HG02610 (cell line): Measurements from ENCODE around the gene GLOD4.
"Not testable (repeated sequence)": the region's sequence is repeated elsewhere in the genome, so short reads cannot be mapped to it uniquely, and the experiment has no call there.

Experiments used
- ATAC-seq: cut with Tn5 transposase; IDR thresholded peaks from one replicate; pipeline ENCODE4 v1.9.1; 2021; ENCODE audit warnings: mild to moderate bottlenecking, moderate library complexity; ENCODE audit not compliant: unreplicated experiment

GLOD4 gene

GRCh38 chr17:778096-778495 is 4.0 kb downstream of the GLOD4 start:
- ATAC-seq, result no peak

- ATAC-seq, result no peak
Observed at GRCh38 chr17:774313-774584, 7.8 kb downstream of the GLOD4 start.

GRCh38 chr17:773467-774312 is 8.4 kb downstream of the GLOD4 start:
- ATAC-seq, result no peak

DNA sequence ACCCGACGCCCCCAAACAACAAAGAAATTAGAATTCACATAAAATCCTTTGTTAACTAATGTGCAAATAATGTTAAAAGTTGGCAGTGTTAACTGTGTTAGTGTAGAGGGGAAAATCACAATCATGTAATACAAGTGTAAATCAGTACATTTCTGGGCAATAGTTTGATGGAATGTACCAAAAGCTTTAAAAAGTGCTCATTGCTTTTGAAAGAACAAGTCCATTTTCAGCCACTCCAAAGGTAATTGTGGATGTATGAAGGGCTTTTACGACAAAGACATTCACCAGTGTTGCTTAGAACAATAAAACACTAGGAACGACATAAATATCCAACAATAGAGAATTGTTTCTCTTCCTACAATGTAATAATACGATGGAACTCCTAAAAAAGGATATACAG is 9.1 kb downstream of the GLOD4 start:
- no peak for ATAC-seq

DNA sequence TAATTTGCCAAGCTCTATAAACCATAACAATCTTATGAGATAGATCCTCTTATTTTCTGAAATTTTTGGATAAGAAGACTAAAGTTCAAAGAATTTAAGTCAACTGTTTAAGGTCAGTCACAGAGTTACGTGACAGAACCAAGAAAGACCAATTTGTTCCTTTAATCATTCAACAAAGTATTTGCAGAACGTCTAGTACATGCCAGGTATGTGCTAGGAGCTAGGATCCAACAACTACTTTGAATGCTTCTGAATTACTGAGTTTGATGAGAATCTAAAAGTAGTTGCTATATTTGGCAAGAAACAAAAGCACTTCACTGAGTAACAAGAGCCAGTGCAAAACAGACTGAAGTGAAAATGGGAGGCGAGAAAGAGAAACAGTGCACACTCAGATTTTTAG is 15.0 kb downstream of the GLOD4 start:
- no peak for ATAC-seq

DNA sequence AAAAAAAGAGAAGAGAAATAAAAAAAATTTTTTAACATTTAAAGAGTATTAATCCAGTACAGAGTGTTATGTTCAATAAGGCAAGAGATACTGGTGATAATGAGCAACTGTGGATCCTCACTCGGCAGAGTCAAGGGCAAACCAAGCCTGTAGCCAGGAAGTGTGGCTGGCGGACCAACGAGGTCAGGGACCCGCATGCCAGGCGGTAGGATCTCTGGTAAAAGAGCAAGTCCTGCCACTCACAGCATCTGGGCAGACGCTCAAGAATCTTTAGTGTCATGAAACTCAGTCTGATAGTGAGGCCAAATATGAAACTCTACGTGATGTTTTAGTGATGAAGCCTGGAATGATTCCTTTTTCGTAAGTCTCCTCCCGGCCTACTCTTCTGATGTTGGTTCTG is 21.7 kb downstream of the GLOD4 start:
- ATAC-seq, result no peak

- no peak for ATAC-seq
Observed at GRCh38 chr17:759964-760363, 22.1 kb downstream of the GLOD4 start.

GRCh38 chr17:756010-756567 is 26.0 kb downstream of the GLOD4 start:
- not testable (repeated sequence) for ATAC-seq

DNA sequence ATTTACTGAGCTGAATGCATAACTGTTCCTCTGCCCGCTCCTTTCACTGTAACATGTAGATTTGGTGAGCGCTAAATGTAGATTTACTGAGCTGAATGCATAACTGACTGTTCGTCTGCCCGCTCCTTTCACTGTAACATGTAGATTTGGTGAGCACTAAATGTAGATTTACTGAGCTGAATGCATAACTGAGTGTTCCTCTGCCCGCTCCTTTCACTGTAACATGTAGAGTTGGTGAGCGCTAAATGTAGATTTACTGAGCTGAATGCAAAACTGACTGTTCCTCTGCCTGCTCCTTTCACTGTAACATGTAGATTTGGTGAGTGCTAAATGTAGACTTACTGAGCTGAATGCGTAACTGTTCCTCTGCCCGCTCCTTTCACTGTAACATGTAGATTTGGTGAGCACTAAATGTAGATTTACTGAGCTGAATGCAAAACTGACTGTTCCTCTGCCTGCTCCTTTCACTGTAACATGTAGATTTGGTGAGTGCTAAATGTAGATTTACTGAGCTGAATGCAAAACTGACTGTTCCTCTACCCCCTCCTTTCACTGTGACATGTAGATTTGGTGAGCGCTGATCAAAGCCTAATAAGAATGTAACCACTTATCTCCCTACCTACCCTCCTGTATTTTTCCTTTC is 26.6 kb downstream of the GLOD4 start:
- not testable (repeated sequence) for ATAC-seq

GRCh38 chr17:753418-753817 is 28.7 kb downstream of the GLOD4 start:
- no peak for ATAC-seq

- no peak for ATAC-seq
Observed at GRCh38 chr17:752620-753219, 29.4 kb downstream of the GLOD4 start.

DNA sequence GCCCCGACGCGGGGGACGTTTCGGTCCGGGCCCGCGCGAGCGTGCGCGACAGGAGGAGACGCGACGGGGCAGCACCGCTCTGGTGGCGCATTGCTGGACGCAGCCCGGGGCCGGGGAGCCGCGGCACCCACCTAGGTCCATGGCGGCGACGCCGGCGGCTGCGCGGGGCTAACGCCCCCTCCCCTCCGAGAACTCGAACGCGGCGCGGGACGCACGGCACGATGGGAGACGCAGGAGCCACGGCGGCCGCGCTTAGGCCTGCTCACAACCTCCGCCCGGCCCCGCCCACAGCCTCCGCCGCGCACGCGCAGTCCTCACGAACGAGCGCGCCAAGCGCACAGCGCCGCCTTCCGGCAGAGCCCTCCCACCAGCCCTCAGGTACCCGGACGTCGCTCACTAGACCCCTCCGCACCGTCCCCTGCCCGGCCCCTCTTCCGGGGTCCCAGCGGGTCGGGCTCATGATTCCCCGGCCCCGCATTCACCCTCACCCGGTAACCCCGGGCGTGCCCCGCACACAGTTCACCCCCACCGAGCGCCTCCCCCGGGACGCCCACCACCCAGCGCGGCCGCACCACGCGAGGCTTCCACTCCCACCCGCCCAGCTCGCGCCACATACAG is 30.0 kb downstream of the GLOD4 start, which contains the start of gene GEMIN4:
Gene GEMIN4 (minus strand): TSS at position 263 of the 618 bp plus-strand sequence. CDS start 122 bp downstream, at position 141.
- peak; percentile 80 for ATAC-seq

DNA sequence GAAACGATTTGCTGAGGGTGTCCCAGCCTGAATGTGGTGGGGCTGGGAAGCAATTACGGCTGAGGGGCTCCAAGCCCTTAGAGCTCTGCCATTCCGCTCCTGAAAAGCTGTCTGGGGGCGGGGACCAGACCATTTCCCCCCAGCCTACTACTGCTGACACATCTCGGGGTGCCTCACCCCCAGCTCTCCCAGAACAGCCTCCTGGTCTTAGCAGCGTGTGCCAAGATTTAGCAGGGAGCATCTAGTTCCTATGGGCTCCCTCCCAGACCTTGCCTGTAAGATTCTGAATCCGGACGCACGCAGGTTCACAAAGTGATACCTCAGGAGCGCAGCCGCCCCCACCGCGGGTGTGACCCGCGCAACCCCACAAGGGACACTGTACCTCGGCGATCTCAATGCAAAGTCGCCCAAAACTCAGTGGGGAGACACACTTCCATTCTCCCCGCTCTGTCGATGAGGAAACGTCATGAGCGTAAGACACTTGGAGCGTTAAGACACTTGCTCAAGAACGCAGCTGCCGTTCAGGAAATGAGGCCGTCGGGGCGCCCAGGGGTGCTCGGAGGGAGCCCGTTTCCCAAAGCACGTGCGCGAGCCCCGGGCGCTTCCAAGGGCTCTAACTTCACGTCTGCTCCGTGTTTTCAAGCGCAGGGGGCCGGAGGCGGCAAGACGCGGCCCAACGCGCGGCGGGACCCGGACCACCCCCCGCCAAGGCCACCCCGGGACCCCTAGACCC is 30.6 kb downstream of the GLOD4 start:
- peak; percentile 27 for ATAC-seq

GRCh38 chr17:750431-751037 is 31.5 kb downstream of the GLOD4 start:
- ATAC-seq, result no peak

- not testable (repeated sequence) for ATAC-seq
Observed at GRCh38 chr17:749359-749758, 32.7 kb downstream of the GLOD4 start.

GRCh38 chr17:748604-749003 is 33.5 kb downstream of the GLOD4 start:
- ATAC-seq, result not testable (repeated sequence)

- no peak for ATAC-seq
Observed at GRCh38 chr17:746783-747629, 35.1 kb downstream of the GLOD4 start.

- no peak for ATAC-seq
Observed at GRCh38 chr17:746181-746580, 35.9 kb downstream of the GLOD4 start.

GRCh38 chr17:745406-745805 is 36.7 kb downstream of the GLOD4 start:
- no peak for ATAC-seq
